Measurements from ENCODE around the gene SPATA12. TPM values are rescaled to one million over a fixed set of nuclear protein-coding genes. Genes with fewer than 3 reads are reported as not detected.
A peak's percentile ranks its signal among the peaks of the same experiment; 100 is the strongest.
"Not testable (repeated sequence)": the region's sequence is repeated elsewhere in the genome, so short reads cannot be mapped to it uniquely, and the experiment has no call there.

The SPATA12 gene
- total RNA-seq, 2 experiments from 2014 or later = not detected

GRCh38 chr3:57077630-57078343 is 17.3 kb downstream of the SPATA12 start:
- DNase-seq = no peak
- Mint-ChIP-seq H3K36me3 (ENCODE audit: low read depth) (no peaks in the 10 kb centered on the region), H3K4me3 (peak overlapping the region; percentile 55), H3K9me3 (no peaks in the 10 kb centered on the region), H3K4me1 (ENCODE audit: low read depth) (peaks cover 4% of the 10 kb centered on the region), H3K27ac (no peak overlapping the region), H3K27me3 (ENCODE audit: low read depth) (peaks cover 47% of the 10 kb centered on the region)
- CTCF ChIA-PET = interaction anchor here (0.6 kb wide), 1 partner anchor 123 kb away, joined by 6 read pairs; no protein-coding TSS in a partner anchor
- intact Hi-C loops (cut with micrococcal nuclease) = loop anchor here (5.0 to 10.0 kb wide), 2 partner anchors 80 to 373 kb away; no protein-coding TSS in a partner anchor

DNA sequence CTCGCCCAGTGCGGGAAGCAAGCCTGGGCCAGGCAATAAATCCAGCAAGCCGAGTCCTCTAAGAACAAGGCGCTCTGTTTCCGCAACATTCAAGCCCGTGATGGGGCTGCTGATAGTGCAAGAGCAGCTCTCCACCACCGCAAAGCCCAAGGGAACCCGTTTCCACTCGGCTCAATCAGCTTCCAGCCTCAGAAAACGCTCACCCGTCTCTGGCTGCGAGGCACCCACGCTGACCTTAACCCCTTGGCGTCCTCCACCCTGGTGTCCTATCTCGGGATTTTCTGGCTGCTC is 17.8 kb downstream of the SPATA12 start:
- CTCF ChIA-PET = interaction anchor here (0.6 kb wide), 1 partner anchor 124 kb away, joined by 6 read pairs; no protein-coding TSS in a partner anchor
- no peaks in the 10 kb centered on the region for H3K9me3 Mint-ChIP-seq
- intact Hi-C loops (cut with micrococcal nuclease) = loop anchor here (5.0 to 10.0 kb wide), 2 partner anchors 81 to 373 kb away; no protein-coding TSS in a partner anchor
- DNase-seq = peak; percentile 40
- no peak overlapping the region for H3K27ac Mint-ChIP-seq
- peaks cover 43% of the 10 kb centered on the region for H3K27me3 Mint-ChIP-seq (ENCODE audit: low read depth)
- H3K36me3 Mint-ChIP-seq (ENCODE audit: low read depth) = no peaks in the 10 kb centered on the region
- peaks cover 4% of the 10 kb centered on the region for H3K4me1 Mint-ChIP-seq (ENCODE audit: low read depth)
- H3K4me3 Mint-ChIP-seq = peak overlapping the region; percentile 55

DNA sequence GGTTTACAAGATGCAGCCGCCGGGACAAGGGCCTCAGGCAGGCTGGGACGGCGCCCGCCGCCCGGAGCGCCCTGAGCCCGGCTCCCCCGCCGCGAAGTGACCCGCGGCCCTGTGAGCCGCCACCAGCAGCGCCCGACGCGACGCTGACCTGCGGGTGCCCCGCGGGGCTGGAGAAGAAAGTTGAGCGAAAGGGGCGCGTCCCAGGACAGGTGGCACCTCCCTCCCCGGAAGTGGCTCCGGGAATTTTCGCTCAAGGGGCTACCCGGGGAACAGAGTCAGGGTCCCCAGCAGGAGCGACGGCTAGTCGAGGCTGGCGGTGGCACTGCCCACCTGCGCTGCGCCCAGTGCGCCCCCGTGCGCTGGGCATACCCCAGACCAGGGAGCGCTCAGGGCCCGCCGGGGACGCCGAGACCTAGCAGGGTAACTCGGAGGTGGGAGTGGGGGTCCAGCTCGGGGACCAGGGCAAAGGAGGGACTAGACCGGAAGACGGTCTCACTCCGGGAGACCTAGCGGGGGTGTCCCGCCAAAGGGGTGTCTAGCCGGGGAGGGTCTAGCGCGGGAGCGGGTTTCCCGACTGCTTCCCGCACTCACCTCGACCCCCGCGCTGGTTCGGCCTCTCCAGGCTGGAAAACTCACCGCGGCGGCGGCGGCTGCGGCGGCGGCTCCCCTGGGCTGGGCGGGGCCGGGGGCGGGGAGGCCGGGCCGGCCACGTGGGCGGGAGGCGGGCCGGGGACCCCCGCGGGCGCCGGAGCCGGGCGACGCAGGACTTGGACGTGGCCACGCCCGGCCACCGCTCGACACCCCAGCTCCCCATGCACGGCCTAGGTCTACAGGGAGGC is 18.4 kb downstream of the SPATA12 start:
- Mint-ChIP-seq H3K36me3 (ENCODE audit: low read depth) (no peaks in the 10 kb centered on the region), H3K27me3 (ENCODE audit: low read depth) (peaks cover 41% of the 10 kb centered on the region), H3K9me3 (no peaks in the 10 kb centered on the region), H3K4me3 (peak overlapping the region; percentile 55), H3K27ac (no peak overlapping the region), H3K4me1 (ENCODE audit: low read depth) (peaks cover 4% of the 10 kb centered on the region)
- CTCF ChIA-PET = no interaction called here
- peak; percentile 12 for DNase-seq
- intact Hi-C loops (cut with micrococcal nuclease) = loop anchor here (5.0 to 10.0 kb wide), 2 partner anchors 82 to 374 kb away; no protein-coding TSS in a partner anchor

DNA sequence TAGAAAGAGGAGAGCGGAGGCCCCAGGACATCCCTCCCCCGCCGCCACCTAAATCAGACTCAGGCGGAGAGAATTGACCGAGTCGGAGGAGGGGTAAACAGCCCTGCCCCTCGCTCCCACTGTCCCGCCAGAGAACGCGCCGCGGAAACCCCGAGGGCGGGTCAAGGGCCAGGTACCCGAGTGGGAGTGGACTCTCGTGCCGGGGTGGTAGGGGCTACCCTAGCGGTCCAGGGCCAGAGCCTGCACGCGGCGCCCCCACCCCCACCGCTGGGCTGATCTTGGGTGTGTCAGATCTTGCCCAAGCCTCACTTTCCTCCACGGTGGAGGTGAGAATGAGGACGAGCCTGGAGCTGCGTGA is 19.0 kb downstream of the SPATA12 start:
- H3K4me1 Mint-ChIP-seq (ENCODE audit: low read depth) = peaks cover 4% of the 10 kb centered on the region
- intact Hi-C loops (cut with micrococcal nuclease) = loop anchor here (5.0 to 10.0 kb wide), 2 partner anchors 82 to 375 kb away; no protein-coding TSS in a partner anchor
- peaks cover 36% of the 10 kb centered on the region for H3K27me3 Mint-ChIP-seq (ENCODE audit: low read depth)
- no peaks in the 10 kb centered on the region for H3K9me3 Mint-ChIP-seq
- H3K36me3 Mint-ChIP-seq (ENCODE audit: low read depth) = no peaks in the 10 kb centered on the region
- DNase-seq = peak; percentile 12
- H3K27ac Mint-ChIP-seq = no peak overlapping the region
- H3K4me3 Mint-ChIP-seq = peak overlapping the region; percentile 30
- CTCF ChIA-PET = no interaction called here

DNA sequence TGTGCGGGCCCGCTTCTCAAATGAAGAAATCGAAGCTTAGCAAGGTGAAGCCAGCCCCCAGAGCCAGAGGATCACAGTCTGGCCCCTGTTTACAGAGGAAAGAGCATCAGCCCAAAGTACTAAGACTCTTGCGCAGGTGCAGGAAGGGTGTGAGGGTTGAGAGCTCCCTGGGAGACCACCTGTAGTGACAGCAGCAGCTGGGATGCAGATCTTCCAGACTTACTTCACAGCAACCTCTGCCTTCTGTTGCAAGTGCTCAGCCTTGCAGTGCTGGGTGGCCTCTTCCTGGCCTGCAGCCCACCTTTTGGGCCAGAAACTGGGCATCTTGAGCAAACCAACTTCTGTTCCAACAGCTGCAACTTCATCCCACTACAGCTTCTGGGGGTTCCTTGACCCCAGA is 19.7 kb downstream of the SPATA12 start:
- intact Hi-C loops (cut with micrococcal nuclease) = no loop called here
- CTCF ChIA-PET = interaction anchor here (0.7 kb wide), 1 partner anchor 9 kb away, joined by 3 read pairs; no protein-coding TSS in a partner anchor
- DNase-seq = no peak
- no peaks in the 10 kb centered on the region for H3K36me3 Mint-ChIP-seq (ENCODE audit: low read depth)
- peaks cover 4% of the 10 kb centered on the region for H3K4me1 Mint-ChIP-seq (ENCODE audit: low read depth)
- H3K9me3 Mint-ChIP-seq = no peaks in the 10 kb centered on the region
- H3K27ac Mint-ChIP-seq = no peak overlapping the region
- H3K4me3 Mint-ChIP-seq = peak overlapping the region; percentile 46
- H3K27me3 Mint-ChIP-seq (ENCODE audit: low read depth) = peaks cover 29% of the 10 kb centered on the region

GRCh38 chr3:57081173-57081572 is 20.7 kb downstream of the SPATA12 start:
- Mint-ChIP-seq H3K27me3 (ENCODE audit: low read depth) (peaks cover 24% of the 10 kb centered on the region), H3K9me3 (no peaks in the 10 kb centered on the region), H3K36me3 (ENCODE audit: low read depth) (no peaks in the 10 kb centered on the region), H3K4me1 (ENCODE audit: low read depth) (peaks cover 4% of the 10 kb centered on the region), H3K4me3 (no peak overlapping the region), H3K27ac (no peak overlapping the region)
- no peak for DNase-seq
- CTCF ChIA-PET = no interaction called here
- intact Hi-C loops (cut with micrococcal nuclease) = no loop called here

DNA sequence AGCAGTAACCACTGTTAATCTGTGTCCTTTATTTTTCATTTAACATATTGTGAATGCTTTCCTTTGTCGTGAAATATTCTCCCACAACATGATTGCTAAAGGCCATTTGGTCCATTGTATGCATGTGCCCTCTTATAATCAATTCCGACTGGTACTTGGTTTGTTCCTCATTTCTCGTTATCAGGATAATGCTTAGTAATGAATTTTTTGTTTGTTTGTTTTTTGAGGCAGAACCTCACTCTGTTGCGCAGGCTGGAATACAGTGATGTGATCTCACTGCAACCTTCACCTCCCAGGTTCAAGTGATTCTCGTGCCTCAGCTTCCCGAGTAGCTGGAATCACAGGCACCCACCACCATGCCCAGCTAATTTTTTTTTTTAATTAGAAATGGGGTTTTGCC is 22.0 kb downstream of the SPATA12 start:
- H3K4me1 Mint-ChIP-seq (ENCODE audit: low read depth) = peaks cover 4% of the 10 kb centered on the region
- intact Hi-C loops (cut with micrococcal nuclease) = no loop called here
- H3K27me3 Mint-ChIP-seq (ENCODE audit: low read depth) = peaks cover 11% of the 10 kb centered on the region
- no peak overlapping the region for H3K4me3 Mint-ChIP-seq
- no peak overlapping the region for H3K27ac Mint-ChIP-seq
- DNase-seq = no peak
- H3K36me3 Mint-ChIP-seq (ENCODE audit: low read depth) = no peaks in the 10 kb centered on the region
- no peaks in the 10 kb centered on the region for H3K9me3 Mint-ChIP-seq
- CTCF ChIA-PET = interaction anchor here (0.6 kb wide), 1 partner anchor 382 kb away, joined by 3 read pairs; no protein-coding TSS in a partner anchor

GRCh38 chr3:57083266-57083995 is 23.0 kb downstream of the SPATA12 start:
- H3K4me3 Mint-ChIP-seq; H3K36me3 Mint-ChIP-seq (ENCODE audit: low read depth); H3K9me3 Mint-ChIP-seq; H3K27ac Mint-ChIP-seq; DNase-seq; H3K4me1 Mint-ChIP-seq (ENCODE audit: low read depth); intact Hi-C loops (cut with micrococcal nuclease); H3K27me3 Mint-ChIP-seq (ENCODE audit: low read depth): not testable (repeated sequence)
- CTCF ChIA-PET = interaction anchor here (0.6 kb wide), 1 partner anchor 381 kb away, joined by 3 read pairs; no protein-coding TSS in a partner anchor

GRCh38 chr3:57085211-57085610 is 24.7 kb downstream of the SPATA12 start:
- intact Hi-C loops (cut with micrococcal nuclease) = no loop called here
- Mint-ChIP-seq H3K27ac (no peak overlapping the region), H3K27me3 (ENCODE audit: low read depth) (peaks cover 4% of the 10 kb centered on the region), H3K4me3 (no peak overlapping the region), H3K9me3 (no peaks in the 10 kb centered on the region), H3K36me3 (ENCODE audit: low read depth) (no peaks in the 10 kb centered on the region), H3K4me1 (ENCODE audit: low read depth) (no peaks in the 10 kb centered on the region)
- CTCF ChIA-PET = no interaction called here
- no peak for DNase-seq

- Mint-ChIP-seq H3K4me3 (no peak overlapping the region), H3K27ac (no peak overlapping the region), H3K4me1 (ENCODE audit: low read depth) (no peaks in the 10 kb centered on the region), H3K36me3 (ENCODE audit: low read depth) (no peaks in the 10 kb centered on the region), H3K9me3 (no peaks in the 10 kb centered on the region), H3K27me3 (ENCODE audit: low read depth) (peaks cover 2% of the 10 kb centered on the region)
- no peak for DNase-seq
- intact Hi-C loops (cut with micrococcal nuclease) = no loop called here
- CTCF ChIA-PET = no interaction called here
These were observed 25.7 kb downstream of the SPATA12 start for GRCh38 chr3:57086201-57086600.

- no peak for DNase-seq
- no peaks in the 10 kb centered on the region for H3K4me1 Mint-ChIP-seq (ENCODE audit: low read depth)
- H3K9me3 Mint-ChIP-seq = no peaks in the 10 kb centered on the region
- peaks cover 2% of the 10 kb centered on the region for H3K27me3 Mint-ChIP-seq (ENCODE audit: low read depth)
- H3K27ac Mint-ChIP-seq = no peak overlapping the region
- H3K36me3 Mint-ChIP-seq (ENCODE audit: low read depth) = no peaks in the 10 kb centered on the region
- intact Hi-C loops (cut with micrococcal nuclease) = no loop called here
- H3K4me3 Mint-ChIP-seq = no peak overlapping the region
- CTCF ChIA-PET = interaction anchor here (1.2 kb wide), 1 partner anchor 13 kb away, joined by 3 read pairs; no protein-coding TSS in a partner anchor
These were observed 27.1 kb downstream of the SPATA12 start for GRCh38 chr3:57087361-57088092.

- Mint-ChIP-seq H3K36me3 (ENCODE audit: low read depth) (no peaks in the 10 kb centered on the region), H3K9me3 (no peaks in the 10 kb centered on the region), H3K4me1 (ENCODE audit: low read depth) (no peaks in the 10 kb centered on the region), H3K4me3 (no peak overlapping the region), H3K27ac (no peak overlapping the region), H3K27me3 (ENCODE audit: low read depth) (peaks cover 2% of the 10 kb centered on the region)
- DNase-seq = no peak
- CTCF ChIA-PET = no interaction called here
- intact Hi-C loops (cut with micrococcal nuclease) = no loop called here
These were observed 28.0 kb downstream of the SPATA12 start for GRCh38 chr3:57088503-57088902.

Measured in activated naive CD4-positive, alpha-beta T cell treated with anti-CD3 and anti-CD28 coated beads for 36 hours (primary cell).